ENCODE results near the gene RALGAPB.

- TF ChIP-seq ZNF266 (tag by site-specific recombination; IDR thresholded peaks at IDR 0.05; ENCODE audit: low read depth) (no peak), ZNF169 (tag by site-specific recombination; IDR thresholded peaks at IDR 0.05) (no peak), CTCF (tag by site-specific recombination; IDR thresholded peaks at IDR 0.05) (no peak), ZNF48 (tag by site-specific recombination; IDR thresholded peaks at IDR 0.05) (no peak), TCF7L2 (IDR thresholded peaks at IDR 0.05; ENCODE audit: borderline replicate concordance, low read depth, low read length) (no peak), ZNF292 (tag by site-specific recombination; IDR thresholded peaks at IDR 0.05; ENCODE audit: borderline replicate concordance, low read depth) (no peak), ZNF274 (IDR thresholded peaks at IDR 0.05; ENCODE audit: low read length) (no peak), ZNF274 (tag by site-specific recombination; IDR thresholded peaks at IDR 0.05; ENCODE audit: borderline replicate concordance) (no peak), ZNF488 (tag by site-specific recombination; IDR thresholded peaks at IDR 0.05) (no peak), ZNF2 (tag by site-specific recombination; IDR thresholded peaks at IDR 0.05) (no peak), ATF2 (tag by site-specific recombination; IDR thresholded peaks at IDR 0.05; ENCODE audit: low read depth) (no peak), ZNF174 (tag by site-specific recombination; IDR thresholded peaks at IDR 0.05) (no peak), ZNF114 (tag by site-specific recombination; IDR thresholded peaks at IDR 0.05) (no peak), ZNF133 (tag by site-specific recombination; IDR thresholded peaks at IDR 0.05) (no peak)
Measured at GRCh38 chr20:38454556-38455473, 17.8 kb upstream of the RALGAPB start.

All from HEK293 (cell line).